NCI-H345 treated with DMSO at 0.1 percent for 48 hours (cell line): ENCODE data around the gene OLA1.

Experiments used
- DNase-seq: peaks from one replicate; lab custom pipeline; 2025; ENCODE audit not compliant: unreplicated experiment; lab: John Stamatoyannopoulos, UW

Gene OLA1

DNA sequence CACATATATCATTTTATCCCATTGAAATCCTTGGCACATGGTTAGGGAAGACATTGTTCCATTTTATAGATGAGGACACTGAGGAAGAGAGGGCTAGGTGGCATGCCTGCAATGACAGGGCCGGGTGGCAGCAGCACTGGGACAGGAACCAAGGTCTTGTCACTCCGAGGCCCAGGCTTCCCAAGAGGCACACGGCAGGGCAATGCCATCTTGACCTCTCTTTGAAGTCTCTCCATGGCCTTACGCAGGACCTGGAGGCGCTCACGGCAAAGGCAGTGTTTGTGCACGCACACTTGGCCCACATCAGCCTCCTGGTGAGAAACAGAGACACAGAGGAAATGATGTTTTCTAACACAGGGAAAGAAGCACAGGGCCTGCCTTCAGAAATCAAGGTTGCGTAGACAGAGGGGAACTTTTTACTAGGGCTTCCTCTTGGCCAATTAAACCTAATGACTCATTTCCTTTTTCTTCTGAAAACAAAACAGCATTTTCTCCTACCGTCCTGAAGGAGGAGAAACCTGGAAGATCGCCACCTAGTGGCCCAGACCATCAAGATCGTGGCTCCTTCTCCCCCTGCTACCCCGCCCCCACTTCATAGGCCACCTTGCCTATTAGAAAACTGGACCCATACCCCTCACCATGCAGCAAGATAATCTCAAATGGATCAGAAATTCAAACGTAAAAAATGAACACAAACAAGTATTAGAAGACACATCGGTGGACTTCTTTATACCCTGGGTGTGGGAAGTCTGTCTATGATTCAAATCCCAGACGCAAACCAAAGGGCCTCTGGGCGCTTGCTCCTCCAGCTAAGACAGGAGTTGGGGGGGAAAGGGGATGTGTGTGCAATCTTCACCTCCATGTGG, 208.5 kb downstream of the OLA1 start:
- DNase-seq = peak; percentile 20

DNA sequence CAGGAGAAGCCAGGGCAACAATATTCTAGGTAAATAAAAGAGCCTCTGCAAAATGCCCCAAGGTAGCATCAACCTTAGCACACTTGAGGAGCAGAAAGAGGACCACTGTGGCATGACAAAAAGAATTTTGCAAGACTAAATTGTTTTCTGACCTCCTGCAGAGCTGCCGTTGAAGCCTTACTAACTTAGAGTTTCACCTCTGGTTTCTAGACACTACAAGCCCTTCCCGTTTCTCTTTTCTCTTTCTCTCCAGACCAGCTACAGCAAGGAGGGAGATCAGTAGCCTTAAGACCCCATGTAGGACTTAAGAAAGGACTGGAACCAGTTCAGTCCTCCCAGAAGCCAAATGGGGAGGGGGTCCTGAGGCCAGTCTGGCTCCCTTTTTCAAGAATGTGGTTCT, 209.9 kb downstream of the OLA1 start:
- no peak for DNase-seq

DNA sequence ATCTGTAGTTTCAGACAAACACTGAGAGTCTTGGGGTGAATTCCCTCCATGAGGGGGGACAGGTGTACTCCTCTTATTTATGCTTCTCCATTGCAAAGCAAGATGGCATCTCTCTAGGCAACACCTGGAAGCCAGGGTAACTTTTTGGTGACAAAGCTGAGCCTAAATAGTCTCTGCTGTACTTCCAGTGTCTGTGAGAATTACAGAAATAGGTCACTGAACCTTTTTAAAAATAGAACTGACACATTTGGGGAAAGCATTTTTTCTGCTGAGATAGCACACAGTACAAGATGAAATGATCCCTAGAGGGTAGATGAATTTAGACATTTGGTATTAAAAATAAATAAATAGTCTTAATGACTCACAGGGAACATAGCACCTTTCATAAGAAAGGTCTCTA, 211.5 kb downstream of the OLA1 start:
- DNase-seq = no peak

DNA sequence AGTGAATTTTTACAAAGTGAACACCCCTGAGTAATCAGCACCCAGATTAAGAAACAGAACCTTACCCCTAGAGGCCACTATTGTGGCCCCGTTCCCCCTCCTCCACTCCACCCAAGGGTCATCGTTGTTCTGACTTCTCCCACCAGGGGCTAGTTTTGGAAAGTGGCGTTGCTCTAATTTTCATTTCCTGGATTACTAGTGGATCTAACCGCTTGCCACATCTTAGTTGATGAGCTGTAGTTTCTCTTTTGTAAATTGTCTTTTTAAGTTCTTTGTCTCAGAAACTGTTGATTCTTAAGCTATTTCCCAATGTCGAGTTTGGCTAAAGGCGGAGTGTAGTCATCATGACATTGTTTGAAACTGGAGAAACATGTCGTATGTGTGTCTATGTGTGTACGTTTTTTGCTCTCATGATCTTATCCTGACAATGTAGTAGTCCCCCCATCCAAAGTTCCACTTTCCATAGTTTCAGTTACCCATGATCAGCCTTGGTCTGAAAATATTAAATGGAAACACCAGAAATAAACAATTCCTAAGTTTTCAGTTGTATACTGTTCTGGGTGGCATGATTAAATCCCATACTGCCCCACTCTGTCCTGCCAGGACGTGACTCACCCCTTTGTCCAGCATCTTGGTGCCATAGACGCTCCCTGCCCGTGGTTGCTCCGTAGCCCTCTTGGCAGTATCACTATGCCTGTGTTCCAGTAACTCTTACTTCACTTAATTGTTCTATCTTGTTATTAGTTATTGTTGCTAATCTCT, 212.2 kb downstream of the OLA1 start:
- DNase-seq = no peak

DNA sequence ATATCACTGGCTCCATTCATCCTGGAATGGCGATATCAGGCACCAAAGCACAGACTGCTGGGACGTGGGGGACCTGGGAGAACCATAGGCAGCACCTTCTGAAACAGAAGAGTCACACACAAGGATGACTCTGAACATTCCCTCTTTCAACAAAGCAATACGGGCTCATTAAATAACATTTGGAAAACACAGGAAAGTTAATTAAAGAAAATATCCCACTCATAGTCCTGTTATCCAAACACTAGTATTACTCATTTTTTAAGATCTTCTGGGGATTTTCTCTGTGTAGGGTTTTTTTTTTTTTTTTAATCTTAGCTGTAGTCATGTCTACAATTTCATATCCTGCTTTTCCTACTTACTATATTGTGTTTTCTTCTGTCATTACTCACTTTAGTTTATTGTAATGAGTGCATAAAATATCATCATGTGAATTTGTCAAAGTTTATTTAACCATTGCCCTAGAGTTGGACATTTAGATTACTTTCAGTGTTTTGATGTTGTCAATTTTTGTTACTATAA, 213.2 kb downstream of the OLA1 start:
- DNase-seq = no peak

DNA sequence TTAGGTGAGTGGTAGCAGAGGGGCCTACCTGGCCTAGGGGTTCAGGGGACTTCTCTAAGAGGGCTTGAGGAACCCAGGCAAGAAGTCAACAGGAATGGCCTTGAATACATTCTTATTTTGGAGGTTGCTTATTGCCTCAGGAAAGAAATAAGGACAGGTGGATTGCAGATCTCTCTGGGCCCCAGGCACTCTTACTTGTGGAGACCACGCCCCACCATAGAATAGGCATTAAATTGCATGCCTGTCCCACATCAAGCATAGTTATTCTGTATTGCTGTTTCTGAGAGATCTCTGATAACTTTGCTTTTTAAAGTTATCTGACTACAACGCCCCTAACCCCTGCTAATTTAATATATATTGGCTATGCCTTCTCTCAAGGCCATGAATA, 215.2 kb downstream of the OLA1 start:
- no peak for DNase-seq

DNA sequence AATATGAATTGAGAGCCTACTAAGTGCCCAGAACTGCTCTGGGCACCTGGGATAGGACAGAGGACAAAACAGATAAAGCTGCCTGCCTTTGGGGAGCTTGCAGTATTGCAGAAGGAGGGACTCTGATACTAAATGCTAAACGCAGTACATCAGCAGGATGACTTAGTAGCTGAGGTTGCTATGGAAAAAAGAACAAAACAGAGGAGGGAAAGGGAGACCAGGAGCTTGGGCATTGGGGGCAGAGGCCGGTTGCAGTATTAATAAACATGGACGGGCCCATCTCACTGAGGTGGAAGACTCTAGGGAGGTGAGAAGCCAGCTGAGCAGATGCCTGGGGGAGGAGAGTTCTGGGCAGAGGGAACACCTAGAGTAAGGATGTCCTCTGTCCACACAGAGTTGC, 217.1 kb downstream of the OLA1 start:
- DNase-seq = no peak

DNA sequence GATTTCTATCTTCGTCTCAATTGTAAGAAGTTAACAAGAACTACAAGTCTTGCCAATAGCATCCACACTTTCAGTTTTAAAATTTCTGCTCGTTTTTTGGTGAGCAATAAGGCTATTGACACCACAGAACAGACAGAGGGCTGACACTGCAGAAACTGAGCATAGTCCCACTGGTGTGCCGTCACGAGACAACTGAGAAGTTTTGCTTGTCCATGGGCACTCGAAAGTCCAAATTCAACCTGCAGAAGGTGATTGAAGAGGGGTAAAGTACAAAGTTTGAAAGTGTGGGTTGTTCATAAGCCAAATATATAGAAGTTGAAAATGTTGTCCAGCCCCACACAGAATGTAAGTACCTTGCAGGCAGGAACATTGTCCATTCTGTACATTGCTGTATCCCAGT, 219.4 kb downstream of the OLA1 start:
- DNase-seq = no peak

DNA sequence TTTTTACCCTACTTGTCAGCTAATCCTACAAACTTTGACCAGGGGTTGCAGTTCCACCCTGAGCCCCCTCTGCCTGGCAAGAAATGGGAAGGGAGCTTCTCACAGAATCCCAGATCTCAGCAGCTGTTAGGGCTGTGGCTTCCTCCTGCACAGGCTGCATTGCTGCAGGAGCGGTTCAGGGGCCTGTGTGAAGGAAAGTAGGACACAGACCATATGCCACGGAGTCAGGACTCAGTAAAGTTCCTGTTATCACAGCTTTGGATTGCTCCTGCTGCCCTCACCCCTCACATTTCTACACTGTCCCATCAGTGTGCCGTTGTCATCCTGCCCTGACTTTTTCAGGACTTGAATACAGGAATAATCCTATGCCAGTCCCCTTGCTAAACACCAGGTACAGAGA, 220.4 kb downstream of the OLA1 start:
- DNase-seq = no peak

DNA sequence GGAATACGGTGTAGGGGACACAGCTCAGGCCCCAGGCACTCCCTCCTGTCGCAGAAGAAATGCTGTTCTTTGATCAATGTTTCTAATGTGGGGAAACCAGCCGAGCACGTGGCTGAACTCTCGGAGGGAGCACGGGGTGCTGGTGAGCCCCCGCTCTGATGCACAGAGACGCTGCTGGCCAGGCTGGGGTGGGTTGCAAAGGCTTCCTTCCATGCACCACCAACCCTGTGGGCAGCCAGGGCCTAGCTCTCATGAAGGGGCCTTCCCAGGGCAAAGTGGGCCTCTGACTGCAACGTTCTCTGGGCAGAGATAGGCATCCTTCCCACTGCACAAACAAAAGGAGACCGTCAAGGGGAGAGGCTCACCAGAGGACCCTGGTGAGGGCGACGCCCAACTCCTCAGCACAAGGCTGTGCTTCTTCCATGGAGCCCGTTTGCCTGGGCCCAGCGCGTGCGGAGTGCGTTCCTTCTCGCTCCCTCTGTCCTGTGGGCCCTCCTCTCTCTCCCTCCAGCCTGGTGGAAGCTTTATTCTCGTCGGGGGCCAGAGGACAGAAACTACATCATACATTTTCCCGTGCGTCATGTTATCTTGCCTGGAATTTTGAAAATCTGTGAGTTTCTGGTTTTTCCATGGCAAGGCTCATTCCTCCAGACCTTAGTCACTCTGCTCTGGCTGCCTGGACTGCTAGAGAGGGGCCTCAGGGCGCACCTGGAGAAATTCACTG, 222.0 kb downstream of the OLA1 start:
- DNase-seq = no peak

DNA sequence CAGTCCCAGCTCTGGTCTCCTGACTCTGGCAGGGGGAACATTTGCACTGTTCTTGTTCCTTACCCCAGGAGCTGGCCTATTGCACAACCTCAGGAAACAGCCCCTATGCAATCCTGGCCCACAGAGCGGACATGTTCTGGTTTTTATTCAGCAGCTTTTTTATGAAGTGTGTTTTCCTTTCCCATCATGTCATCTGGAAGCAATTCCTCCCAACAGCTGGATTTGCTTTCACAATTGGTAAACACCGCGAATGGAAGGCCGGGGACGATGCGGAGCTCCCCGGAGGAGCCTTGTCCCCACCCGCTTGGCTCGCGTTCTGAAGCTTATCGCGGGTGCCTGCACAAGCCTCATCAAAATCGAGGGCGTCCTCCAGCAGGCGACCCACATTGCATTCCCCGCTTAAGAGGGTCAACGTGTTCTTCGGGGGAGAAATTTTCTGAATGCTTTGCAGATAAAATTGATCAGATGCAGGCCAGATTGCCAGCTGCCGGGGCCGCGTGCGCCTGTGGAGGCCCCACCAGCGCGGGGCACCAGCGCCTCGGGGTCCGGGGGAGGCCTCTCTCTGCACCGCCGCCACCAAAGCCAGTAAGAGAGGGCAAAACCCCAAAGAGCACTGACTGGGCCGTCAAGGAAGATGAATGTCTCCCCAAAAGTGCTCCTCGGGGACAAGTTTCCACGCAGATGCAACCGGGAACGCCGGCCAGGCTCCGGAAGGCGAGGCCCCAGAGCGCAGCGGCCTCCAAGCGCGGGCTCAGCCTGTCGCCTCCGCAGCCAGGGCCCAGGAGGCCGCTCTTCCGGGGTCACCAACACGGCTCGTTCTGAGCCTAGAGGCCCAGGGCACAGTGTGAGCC, 222.8 kb downstream of the OLA1 start:
- no peak for DNase-seq

DNA sequence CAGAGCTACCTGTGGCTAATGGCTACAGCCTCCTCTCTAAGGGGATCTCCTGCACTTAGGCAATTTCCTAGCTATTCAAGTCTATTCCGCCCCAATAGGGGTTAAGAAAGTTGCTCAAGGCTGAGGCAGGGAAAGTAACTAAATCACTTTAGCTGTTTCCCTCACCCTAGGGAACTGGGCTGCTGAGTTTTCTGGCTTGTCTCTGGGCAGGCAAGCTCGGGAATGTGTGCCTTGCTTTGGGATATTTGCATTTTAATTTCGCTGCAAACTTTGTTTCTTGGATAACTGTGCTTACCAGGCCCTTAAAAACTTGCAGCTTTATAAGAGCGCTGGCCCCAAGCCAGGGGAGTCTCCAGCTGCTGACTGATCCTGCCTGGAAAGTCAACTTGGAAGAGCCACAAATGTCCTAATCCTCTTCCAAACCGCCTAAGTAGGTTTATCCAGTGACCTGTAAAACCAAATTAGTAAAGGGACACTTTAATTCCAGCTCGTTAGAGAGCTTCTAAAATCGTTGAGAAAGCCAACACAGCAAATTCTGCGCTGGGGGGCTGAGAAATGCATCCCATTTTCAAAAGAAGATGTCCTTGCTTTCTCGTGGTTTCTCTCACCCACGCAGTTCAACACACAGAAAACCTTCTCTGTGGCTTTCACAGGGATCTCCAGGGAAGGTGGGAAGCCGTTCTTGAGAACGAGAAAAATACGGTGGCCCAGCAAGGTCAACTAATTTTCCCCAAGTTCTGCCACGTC, 223.6 kb downstream of the OLA1 start:
- no peak for DNase-seq

DNA sequence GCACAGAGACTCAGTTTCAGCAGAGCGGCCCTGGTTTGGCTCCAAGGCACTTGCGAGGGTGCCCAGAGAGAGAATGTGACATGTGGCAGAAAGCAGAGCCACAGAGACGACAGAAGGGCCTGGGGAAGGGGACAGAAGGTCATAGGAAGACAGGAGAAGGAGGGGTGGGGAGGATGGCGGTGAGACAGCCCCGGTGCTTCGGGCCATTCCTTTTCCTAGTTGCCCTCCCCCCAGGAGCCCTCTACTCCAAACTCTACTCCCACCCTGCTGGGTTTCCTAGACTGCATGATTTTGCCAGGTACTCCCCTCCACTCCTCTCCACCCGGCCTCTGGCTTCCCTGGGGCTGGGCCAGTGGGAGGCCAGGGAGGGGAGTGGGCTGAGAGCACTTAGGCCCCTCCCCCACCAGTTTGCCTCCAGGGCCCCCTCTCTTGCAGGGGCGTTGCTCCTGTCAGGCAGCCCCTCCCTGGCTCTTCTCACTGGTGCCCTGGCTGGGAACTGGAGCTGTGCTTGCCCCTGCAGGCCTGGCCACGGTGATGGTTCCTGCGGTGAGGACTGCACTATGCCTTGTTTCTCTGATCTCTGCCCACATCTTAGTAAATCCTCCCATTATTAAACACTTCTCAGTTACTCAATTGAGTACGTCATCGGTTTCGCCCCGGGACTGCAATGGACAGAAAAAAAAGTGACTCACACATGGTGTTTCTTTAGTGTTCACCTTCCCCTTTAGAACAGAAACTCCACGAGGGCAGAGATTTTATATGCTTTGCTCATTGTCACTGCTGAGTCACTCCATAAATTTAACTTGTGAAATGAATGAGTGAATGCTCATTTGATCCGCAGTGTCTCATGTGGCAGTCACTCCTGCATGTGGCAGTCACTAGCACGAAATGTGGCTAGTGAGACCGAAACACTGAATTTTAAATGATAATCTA, 224.5 kb downstream of the OLA1 start:
- DNase-seq = no peak
